Transverse colon (tissue), 4 donors: ENCODE measurements around the gene PLK2.

ENCODE experiments used
- CTCF ChIP-seq, 5 experiments: fragments of 200-600 bp in 3 of 5; fragments of 450-650 bp in 2 of 5; sonication (generic) in 3 of 5; IDR thresholded peaks; 1 replicate in 2 of 5; 2 replicates in 3 of 5; pipeline ENCODE4 v1.5.1; 2016 to 2017; ENCODE audit warnings: antibody characterized with exemption in 5 of 5, inconsistent platforms in 3 of 5, mild to moderate bottlenecking in 2 of 5, moderate library complexity in 1 of 5
- EP300 ChIP-seq: sonication (generic); formaldehyde crosslinking; IDR thresholded peaks from one replicate; pipeline ENCODE4 v1.6.1; 2017; ENCODE audit warnings: antibody characterized with exemption, low read depth
- POLR2A ChIP-seq: fragments of 450-650 bp; IDR thresholded peaks from one replicate; pipeline ENCODE4 v1.6.1; 2016; ENCODE audit warnings: antibody characterized with exemption, mild to moderate bottlenecking, moderate library complexity
- POLR2AphosphoS5 ChIP-seq, 3 donors: sonication (generic); formaldehyde crosslinking; IDR thresholded peaks; one replicate each; pipeline ENCODE4 v1.6.1; 2016; ENCODE audit warnings: antibody characterized with exemption in 3 of 3

DNA sequence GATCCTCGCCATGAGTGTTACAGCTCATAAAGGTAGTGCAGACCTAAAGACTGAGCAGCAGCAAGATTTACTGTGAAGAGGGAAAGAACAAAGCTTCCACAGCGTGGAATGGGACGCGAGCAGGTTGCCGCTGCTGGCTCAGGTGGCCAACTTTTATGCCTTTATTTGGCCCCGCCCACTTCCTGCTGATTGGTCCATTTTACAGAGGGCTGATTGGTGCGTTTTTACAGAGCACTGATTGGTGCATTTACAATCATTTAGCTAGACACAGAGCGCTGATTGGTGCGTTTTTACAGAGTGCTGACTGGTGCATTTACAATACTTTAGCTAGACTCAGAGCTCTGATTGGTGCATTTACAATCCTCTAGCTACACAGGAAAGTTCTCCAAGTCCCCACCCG lies 13.9 kb downstream of the PLK2 start:
- TF ChIP-seq POLR2A (no peak), CTCF (IDR thresholded peaks at IDR 0.05) (no peak), POLR2AphosphoS5 (IDR thresholded peaks at IDR 0.05) (no peak), EP300 (no peak)
